ENCODE results near the gene MINK1. TPM values are rescaled to one million over a fixed set of nuclear protein-coding genes. Genes with fewer than 3 reads are reported as not detected.

Gene MINK1
- total and polyA plus RNA-seq, 10 of the 15 experiments (the other 5 are each of a cell fraction or from before 2014, with no cell fraction given) = 0.08 to 55.6 (median 15.0) TPM

- TF ChIP-seq ZNF687 (IDR thresholded peaks at IDR 0.05) = peak; percentile 75
- no peak for TF ChIP-seq FOXK2 (IDR thresholded peaks at IDR 0.05)
- no peak for TF ChIP-seq NFIC (IDR thresholded peaks at IDR 0.05; ENCODE audit: low read depth, low read length)
- TF ChIP-seq ZNF217 (IDR thresholded peaks at IDR 0.05) = peak; percentile 87
- peak; percentile 88; the same call in 1 of the 2 replicates for TF ChIP-seq RB1 (IDR thresholded peaks at IDR 0.05; ENCODE audit: borderline replicate concordance)
- TF ChIP-seq TCF3 (IDR thresholded peaks at IDR 0.05; ENCODE audit: borderline replicate concordance, insufficient read depth, low read depth, low read length) = peak; percentile 63; the same call in 1 of the 2 replicates
- no peak for TF ChIP-seq TBL1XR1 (IDR thresholded peaks at IDR 0.05; ENCODE audit: low read depth, low read length)
- TF ChIP-seq KDM1A (IDR thresholded peaks at IDR 0.05; ENCODE audit: borderline replicate concordance) = no peak
- TF ChIP-seq ELK1 (IDR thresholded peaks at IDR 0.05; ENCODE audit: low read depth, low read length) = peak; percentile 75
- TF ChIP-seq PRDM15 (CRISPR knock-in tag; IDR thresholded peaks at IDR 0.05) = no peak
- TF ChIP-seq CHD4 (IDR thresholded peaks at IDR 0.05) = no peak
- TF ChIP-seq BRCA1 (IDR thresholded peaks at IDR 0.05; ENCODE audit: low read depth, low read length) = no peak
- TF ChIP-seq BCL3 (IDR thresholded peaks at IDR 0.05; ENCODE audit: borderline replicate concordance, insufficient read depth, low read depth, low read length, poor library complexity, severe bottlenecking) = no peak
- TF ChIP-seq CHD1 (IDR thresholded peaks at IDR 0.05; ENCODE audit: low read depth, low read length) = no peak
- no peak for TF ChIP-seq E2F8 (IDR thresholded peaks at IDR 0.05; ENCODE audit: low read depth, partially characterized antibody)
- TF ChIP-seq ZBED1 (IDR thresholded peaks at IDR 0.05; ENCODE audit: borderline replicate concordance) = no peak
These were observed 43.0 kb upstream of the MINK1 start (continued) for GRCh38 chr17:4789951-4790704.
